Right lobe of liver (tissue), 4 donors: ENCODE measurements around the gene USH1G.

Source experiments
- POLR2A ChIP-seq: fragments of 450-650 bp; IDR thresholded peaks from one replicate; pipeline ENCODE4 v1.6.1; 2017; ENCODE audit warnings: antibody characterized with exemption, mild to moderate bottlenecking
- TF ChIP-seq, protein P1 (sequence below), 4 donors: fragments of 200-600 bp in 3 of 4; fragments of 450-650 bp in 1 of 4; IDR thresholded peaks; one replicate each; pipeline versions ENCODE4 v1.5.1 to v1.8.0; 2016 to 2022; ENCODE audit warnings: antibody characterized with exemption in 4 of 4, mild to moderate bottlenecking in 2 of 4
- donor health status: DM: no; HTN: no; CAD: no.
- donor health status: DM: no; HTN: no; CAD: no.
- donor health status: DM: no; HTN: yes; CAD: no.

DNA sequence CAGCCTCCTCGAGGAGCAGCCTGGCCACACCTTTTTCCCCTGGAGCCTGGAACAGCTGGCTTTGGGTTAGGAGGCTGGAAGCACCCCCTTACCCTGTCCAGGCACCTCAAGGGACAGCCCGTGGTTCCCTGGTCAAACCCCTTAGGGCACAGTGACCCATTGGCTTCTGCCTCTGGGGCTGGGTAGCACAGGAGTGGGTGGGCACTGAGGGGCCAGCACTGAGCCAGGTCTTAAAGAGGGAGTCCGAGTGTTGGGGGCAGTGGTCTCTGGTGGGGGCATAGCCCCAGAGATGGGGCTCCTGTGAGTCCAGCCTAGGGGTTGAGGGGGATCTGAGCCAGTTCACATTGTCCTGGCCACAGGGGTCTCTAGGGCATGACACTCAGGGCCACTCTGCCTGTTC is 28.0 kb upstream of the USH1G start:
- TF ChIP-seq, protein P1, sequence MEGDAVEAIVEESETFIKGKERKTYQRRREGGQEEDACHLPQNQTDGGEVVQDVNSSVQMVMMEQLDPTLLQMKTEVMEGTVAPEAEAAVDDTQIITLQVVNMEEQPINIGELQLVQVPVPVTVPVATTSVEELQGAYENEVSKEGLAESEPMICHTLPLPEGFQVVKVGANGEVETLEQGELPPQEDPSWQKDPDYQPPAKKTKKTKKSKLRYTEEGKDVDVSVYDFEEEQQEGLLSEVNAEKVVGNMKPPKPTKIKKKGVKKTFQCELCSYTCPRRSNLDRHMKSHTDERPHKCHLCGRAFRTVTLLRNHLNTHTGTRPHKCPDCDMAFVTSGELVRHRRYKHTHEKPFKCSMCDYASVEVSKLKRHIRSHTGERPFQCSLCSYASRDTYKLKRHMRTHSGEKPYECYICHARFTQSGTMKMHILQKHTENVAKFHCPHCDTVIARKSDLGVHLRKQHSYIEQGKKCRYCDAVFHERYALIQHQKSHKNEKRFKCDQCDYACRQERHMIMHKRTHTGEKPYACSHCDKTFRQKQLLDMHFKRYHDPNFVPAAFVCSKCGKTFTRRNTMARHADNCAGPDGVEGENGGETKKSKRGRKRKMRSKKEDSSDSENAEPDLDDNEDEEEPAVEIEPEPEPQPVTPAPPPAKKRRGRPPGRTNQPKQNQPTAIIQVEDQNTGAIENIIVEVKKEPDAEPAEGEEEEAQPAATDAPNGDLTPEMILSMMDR (IDR thresholded peaks at IDR 0.05) = no peak
- no peak for TF ChIP-seq POLR2A
